Measurements from ENCODE around the gene ALOX15.
"Not testable (repeated sequence)": the region's sequence is repeated elsewhere in the genome, so short reads cannot be mapped to it uniquely, and the experiment has no call there.

Gene ALOX15

GRCh38 chr17:4652997-4653396 is 11.5 kb upstream of the ALOX15 start:
- no peak for TF ChIP-seq CTCF (IDR thresholded peaks at IDR 0.05; ENCODE audit: insufficient read depth, missing control alignments)
- DNase-seq (ENCODE audit: insufficient read length, low spot score) (no peak), FAIRE-seq (no peak)

- DNase-seq (ENCODE audit: insufficient read length, low spot score) (no peak), FAIRE-seq (no peak)
- no peak for TF ChIP-seq CTCF (IDR thresholded peaks at IDR 0.05; ENCODE audit: insufficient read depth, missing control alignments)
These were observed 7.3 kb upstream of the ALOX15 start for GRCh38 chr17:4648741-4649140.

- DNase-seq (ENCODE audit: insufficient read length, low spot score): no peak
- FAIRE-seq: no peak
- no peak for TF ChIP-seq CTCF (IDR thresholded peaks at IDR 0.05; ENCODE audit: insufficient read depth, missing control alignments)
These were observed 4.2 kb upstream of the ALOX15 start for GRCh38 chr17:4645642-4646041.

GRCh38 chr17:4643676-4644075 is 2.2 kb upstream of the ALOX15 start:
- no peak for TF ChIP-seq CTCF (IDR thresholded peaks at IDR 0.05; ENCODE audit: insufficient read depth, missing control alignments)
- no peak for FAIRE-seq
- DNase-seq (ENCODE audit: insufficient read length, low spot score): no peak

GRCh38 chr17:4642286-4642685 is 808 bp upstream of the ALOX15 start:
- DNase-seq (ENCODE audit: insufficient read length, low spot score) (no peak), FAIRE-seq (no peak)
- no peak for TF ChIP-seq CTCF (IDR thresholded peaks at IDR 0.05; ENCODE audit: insufficient read depth, missing control alignments)

GRCh38 chr17:4640569-4641188 is 799 bp downstream of the ALOX15 start:
- not testable (repeated sequence) for FAIRE-seq; DNase-seq (ENCODE audit: insufficient read length, low spot score)

- not testable (repeated sequence) for FAIRE-seq; DNase-seq (ENCODE audit: insufficient read length, low spot score)
These were observed 2.0 kb downstream of the ALOX15 start for GRCh38 chr17:4639301-4640059.

- not testable (repeated sequence) for DNase-seq (ENCODE audit: insufficient read length, low spot score); FAIRE-seq
These were observed 2.7 kb downstream of the ALOX15 start for GRCh38 chr17:4638766-4639165.

Data from D721Med (cell line).